ENCODE measurements around the gene RBSN.

Gene RBSN

GRCh38 chr3:15023249-15023648 lies 75.7 kb downstream of the RBSN start:
- no peak for TF ChIP-seq CTCF (IDR thresholded peaks at IDR 0.05; ENCODE audit: borderline replicate concordance, insufficient read depth, low read depth, low read length)
- no peak overlapping the region for H3K4me3 ChIP-seq (ENCODE audit: low read depth, low read length)

Measured in GM12875 (cell line).